Fibroblast of lung (primary cell): ENCODE results near the gene KDM2B. TPM values are rescaled to one million over a fixed set of nuclear protein-coding genes. Genes with fewer than 3 reads are reported as not detected.

ENCODE experiments used
- DNase-seq, 2 donors: peaks; one replicate each; pipeline versions ENCODE4 v3.0.0 to v3.0.0-alpha.2; 2010; ENCODE audit warnings: low read depth in 2 of 2
- H2AFZ ChIP-seq: 2 replicates; pipeline ENCODE4 v1.5.1; 2012; ENCODE audit warnings: low read length, control low read depth, inconsistent platforms
- H3K27ac ChIP-seq: 2 replicates; pipeline ENCODE4 v1.5.1; 2011; ENCODE audit warnings: low read length, control low read depth; ENCODE audit not compliant: insufficient read depth
- H3K27me3 ChIP-seq: 2 replicates; pipeline ENCODE4 v1.5.1; 2011; ENCODE audit warnings: mild to moderate bottlenecking, low read length; ENCODE audit not compliant: control insufficient read depth, insufficient read depth
- H3K36me3 ChIP-seq: 2 replicates; pipeline ENCODE4 v1.5.1; 2011; ENCODE audit warnings: low read length; ENCODE audit not compliant: control insufficient read depth, insufficient read depth
- H3K4me1 ChIP-seq: 2 replicates; pipeline ENCODE4 v1.5.1; 2011; ENCODE audit warnings: low read length; ENCODE audit not compliant: control insufficient read depth, insufficient read depth; ENCODE audit errors: extremely low read depth
- H3K4me2 ChIP-seq: 2 replicates; pipeline ENCODE4 v1.5.1; 2011; ENCODE audit warnings: low read length, control low read depth; ENCODE audit not compliant: insufficient read depth; ENCODE audit errors: extremely low read depth
- H3K4me3 ChIP-seq, 4 experiments: fragments of 200-600 bp in 1 of 4; sonication (generic) in 1 of 4; replicated peaks in 1 of 4; 2 replicates each; pipeline ENCODE4 v1.5.1; 2011 to 2016; ENCODE audit warnings: low read length in 4 of 4, low read depth in 3 of 4, mild to moderate bottlenecking in 3 of 4, control low read depth in 2 of 4, inconsistent platforms in 1 of 4, mixed read lengths in 1 of 4; ENCODE audit not compliant: insufficient read depth in 1 of 4; ENCODE audit errors: control extremely low read depth in 1 of 4
- H3K79me2 ChIP-seq: 2 replicates; pipeline ENCODE4 v1.5.1; 2012; ENCODE audit warnings: mild to moderate bottlenecking, low read length, inconsistent platforms; ENCODE audit not compliant: control insufficient read depth, insufficient read depth
- H3K9ac ChIP-seq: 2 replicates; pipeline ENCODE4 v1.5.1; 2011; ENCODE audit warnings: mild to moderate bottlenecking, low read length, control low read depth; ENCODE audit not compliant: insufficient read depth
- H3K9me3 ChIP-seq: 2 replicates; pipeline ENCODE4 v1.5.1; 2012; ENCODE audit warnings: low read depth, low read length; ENCODE audit not compliant: control insufficient read depth, insufficient read depth
- H4K20me1 ChIP-seq: 2 replicates; pipeline ENCODE4 v1.5.1; 2011; ENCODE audit warnings: low read length; ENCODE audit not compliant: control insufficient read depth, insufficient read depth; ENCODE audit errors: extremely low read depth
- EZH2 ChIP-seq: IDR thresholded peaks from 2 replicates; pipeline ENCODE4 v1.5.1; 2012; ENCODE audit warnings: low read length, control low read depth, mild to moderate bottlenecking; ENCODE audit errors: missing control alignments
- polyA plus RNA-seq, 2 donors: library from polyadenylated mRNA; depleted of rRNA in 1 of 2; stranded (reverse) in 1 of 2; unstranded in 1 of 2; fragments of >200 nt; gene quantifications; 2 replicates each; pipeline ENCODE4 v1.2.1, GENCODE V29; 2011 to 2012; ENCODE audit warnings: missing spikeins in 1 of 2
- total RNA-seq: library from RNA; depleted of rRNA; stranded (reverse); fragments of >200 nt; gene quantifications from 2 replicates; pipeline ENCODE4 v1.2.1, GENCODE V29; 2014
- TF ChIP-seq, protein P1 (sequence below), 2 donors: IDR thresholded peaks in 1 of 2; conservative IDR thresholded peaks in 1 of 2; 1 replicate in 1 of 2; 2 replicates in 1 of 2; pipeline ENCODE4 v1.5.1; 2011 to 2012; ENCODE audit warnings: low read length in 2 of 2, control low read depth in 1 of 2, inconsistent platforms in 1 of 2, low read depth in 1 of 2, mild to moderate bottlenecking in 1 of 2

The KDM2B gene
- total and polyA plus RNA-seq, 2 donors (not counting 1 experiment from before 2014, with no cell fraction given) = 9.8 to 21.6 TPM

DNA sequence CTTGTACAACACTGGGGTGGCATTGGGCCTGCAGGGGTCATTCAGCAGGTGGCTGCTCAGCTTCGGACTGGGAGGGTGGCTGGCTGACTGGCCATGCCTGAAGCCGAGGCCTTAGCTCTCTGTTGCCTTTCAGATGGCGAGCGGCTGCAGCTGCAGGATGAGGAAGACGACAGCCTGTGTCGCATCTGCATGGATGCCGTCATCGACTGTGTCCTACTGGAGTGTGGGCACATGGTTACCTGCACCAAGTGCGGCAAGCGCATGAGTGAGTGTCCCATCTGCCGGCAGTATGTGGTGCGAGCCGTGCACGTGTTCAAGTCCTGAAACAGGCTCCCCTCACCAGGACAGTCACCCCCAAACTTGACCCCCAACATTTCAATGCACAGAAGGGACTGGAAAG lies 157.6 kb downstream of the KDM2B start:
- no peak for DNase-seq
- Histone ChIP-seq H3K36me3 (peaks cover 15% of the 10 kb centered on the region), H3K27ac (no peak overlapping the region), H3K27me3 (no peaks in the 10 kb centered on the region), H3K9me3 (no peaks in the 10 kb centered on the region), H3K4me1 (no peaks in the 10 kb centered on the region), H3K79me2 (no peaks in the 10 kb centered on the region), H2AFZ (no peak overlapping the region), H3K4me2 (no peak overlapping the region), H4K20me1 (no peaks in the 10 kb centered on the region), H3K9ac (no peak overlapping the region), H3K4me3 (no peak overlapping the region)
- TF ChIP-seq, protein P1, sequence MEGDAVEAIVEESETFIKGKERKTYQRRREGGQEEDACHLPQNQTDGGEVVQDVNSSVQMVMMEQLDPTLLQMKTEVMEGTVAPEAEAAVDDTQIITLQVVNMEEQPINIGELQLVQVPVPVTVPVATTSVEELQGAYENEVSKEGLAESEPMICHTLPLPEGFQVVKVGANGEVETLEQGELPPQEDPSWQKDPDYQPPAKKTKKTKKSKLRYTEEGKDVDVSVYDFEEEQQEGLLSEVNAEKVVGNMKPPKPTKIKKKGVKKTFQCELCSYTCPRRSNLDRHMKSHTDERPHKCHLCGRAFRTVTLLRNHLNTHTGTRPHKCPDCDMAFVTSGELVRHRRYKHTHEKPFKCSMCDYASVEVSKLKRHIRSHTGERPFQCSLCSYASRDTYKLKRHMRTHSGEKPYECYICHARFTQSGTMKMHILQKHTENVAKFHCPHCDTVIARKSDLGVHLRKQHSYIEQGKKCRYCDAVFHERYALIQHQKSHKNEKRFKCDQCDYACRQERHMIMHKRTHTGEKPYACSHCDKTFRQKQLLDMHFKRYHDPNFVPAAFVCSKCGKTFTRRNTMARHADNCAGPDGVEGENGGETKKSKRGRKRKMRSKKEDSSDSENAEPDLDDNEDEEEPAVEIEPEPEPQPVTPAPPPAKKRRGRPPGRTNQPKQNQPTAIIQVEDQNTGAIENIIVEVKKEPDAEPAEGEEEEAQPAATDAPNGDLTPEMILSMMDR (conservative IDR thresholded peaks at IDR 0.05 in 1 of 2, IDR thresholded peaks at IDR 0.05 in 1 of 2; ENCODE audit: low read depth in 1 of 2, low read length in 2 of 2) = no peak
- TF ChIP-seq EZH2 = no peak

DNA sequence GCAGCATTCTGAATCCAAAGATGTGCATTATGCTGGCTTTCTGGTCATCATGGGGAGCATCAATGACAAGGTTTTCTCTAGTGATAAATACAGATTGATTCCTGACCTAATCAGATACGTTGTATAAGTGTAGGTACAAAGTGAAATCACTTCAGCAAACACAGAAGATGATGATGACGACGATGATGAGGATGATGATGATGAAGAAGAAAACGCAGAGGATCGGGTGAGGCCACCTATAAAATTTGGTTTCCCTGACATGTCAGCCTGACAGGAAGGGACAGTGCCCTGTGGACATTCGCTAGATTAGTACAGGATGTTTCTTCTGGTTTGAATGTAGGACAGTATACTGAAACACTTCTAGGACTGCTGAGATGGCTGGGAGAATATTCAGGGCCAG lies 160.7 kb downstream of the KDM2B start:
- Histone ChIP-seq H3K4me2 (no peak overlapping the region), H3K79me2 (peaks cover 2% of the 10 kb centered on the region), H4K20me1 (no peaks in the 10 kb centered on the region), H3K9me3 (no peaks in the 10 kb centered on the region), H3K36me3 (peaks cover 17% of the 10 kb centered on the region), H3K4me1 (no peaks in the 10 kb centered on the region), H3K27ac (no peak overlapping the region), H3K27me3 (no peaks in the 10 kb centered on the region), H3K9ac (no peak overlapping the region), H2AFZ (no peak overlapping the region), H3K4me3 (no peak overlapping the region)
- no peak for DNase-seq
- TF ChIP-seq, protein P1 (conservative IDR thresholded peaks at IDR 0.05 in 1 of 2, IDR thresholded peaks at IDR 0.05 in 1 of 2; ENCODE audit: low read depth in 1 of 2, low read length in 2 of 2) = no peak
- TF ChIP-seq EZH2 = no peak

DNA sequence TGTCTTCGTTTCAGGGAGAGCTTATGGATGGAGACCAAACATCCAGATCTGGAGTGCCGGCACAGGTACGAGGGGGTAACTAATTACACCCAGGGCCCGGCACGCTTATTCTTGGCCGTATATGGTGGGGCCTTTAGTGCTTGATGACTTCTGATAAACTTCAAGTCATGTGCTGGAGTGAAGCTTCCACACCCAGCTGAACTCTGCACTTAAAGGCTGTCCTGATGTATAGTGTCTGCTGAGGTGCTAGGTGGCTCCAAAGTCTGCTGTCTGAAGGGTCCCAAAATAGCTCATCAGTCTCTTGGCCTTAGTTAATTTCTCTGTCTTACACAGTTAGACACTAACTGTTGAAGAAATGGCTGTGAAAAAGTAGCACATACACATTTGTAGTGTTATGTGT lies 163.0 kb downstream of the KDM2B start:
- Histone ChIP-seq H3K4me1 (no peaks in the 10 kb centered on the region), H3K36me3 (peaks cover 9% of the 10 kb centered on the region), H3K79me2 (peaks cover 2% of the 10 kb centered on the region), H2AFZ (no peak overlapping the region), H3K9ac (no peak overlapping the region), H3K27ac (no peak overlapping the region), H3K4me2 (no peak overlapping the region), H3K27me3 (no peaks in the 10 kb centered on the region), H4K20me1 (no peaks in the 10 kb centered on the region), H3K4me3 (no peak overlapping the region), H3K9me3 (no peaks in the 10 kb centered on the region)
- TF ChIP-seq, protein P1 (conservative IDR thresholded peaks at IDR 0.05 in 1 of 2, IDR thresholded peaks at IDR 0.05 in 1 of 2; ENCODE audit: low read depth in 1 of 2, low read length in 2 of 2) = no peak
- TF ChIP-seq EZH2 = no peak
- no peak for DNase-seq
